ENCODE results near the gene DLG2. TPM values are rescaled to one million over a fixed set of nuclear protein-coding genes. Genes with fewer than 3 reads are reported as not detected.

DLG2 gene
- polyA plus RNA-seq, 1 experiment, result 0.68 TPM

GRCh38 chr11:85076535-85077330 lies 550.4 kb downstream of the DLG2 start:
- H3K27ac ChIP-seq (ENCODE audit: low read depth, low read length), result no peak overlapping the region
- no peaks in the 10 kb centered on the region for H3K27me3 ChIP-seq (ENCODE audit: control insufficient read depth, insufficient read depth, low read length)
- H3K9me3 ChIP-seq (ENCODE audit: control insufficient read depth, insufficient read depth, low read length), result no peaks in the 10 kb centered on the region
- POLR2A ChIA-PET, result no interaction called here
- no peak for DNase-seq (ENCODE audit: low read depth, low spot score)
- no peak for TF ChIP-seq CTCF (IDR thresholded peaks at IDR 0.05; ENCODE audit: low read depth, low read length)
- CTCF ChIA-PET, result interaction anchor here (1.2 kb wide), 1 partner anchor 12 kb away, joined by 4 read pairs; no protein-coding TSS in a partner anchor
- no peak overlapping the region for H3K4me3 ChIP-seq (ENCODE audit: low read depth, low read length)

DNA sequence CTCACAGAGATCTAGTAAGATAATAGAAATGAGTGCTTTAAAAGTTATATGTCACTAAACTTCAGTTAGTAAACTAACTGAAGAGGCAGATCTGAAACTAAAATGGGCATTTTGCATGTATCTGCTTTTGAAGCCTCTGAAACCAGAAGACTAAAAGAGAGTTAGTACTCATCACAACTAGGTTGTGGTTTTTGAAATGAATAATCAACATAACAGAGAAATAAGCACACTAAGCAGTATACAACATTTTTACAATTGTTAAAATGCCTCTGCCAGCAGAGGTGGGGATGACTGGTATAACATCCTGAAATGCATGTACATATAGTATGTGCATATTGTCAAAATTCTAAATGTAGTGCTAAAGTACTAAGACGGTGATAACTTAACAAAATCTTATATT lies 564.5 kb downstream of the DLG2 start:
- CTCF ChIA-PET, result no interaction called here
- Histone ChIP-seq H3K9me3 (ENCODE audit: control insufficient read depth, insufficient read depth, low read length) (no peaks in the 10 kb centered on the region), H3K27me3 (ENCODE audit: control insufficient read depth, insufficient read depth, low read length) (no peaks in the 10 kb centered on the region), H3K27ac (ENCODE audit: low read depth, low read length) (no peak overlapping the region), H3K4me3 (ENCODE audit: low read depth, low read length) (no peak overlapping the region)
- TF ChIP-seq CTCF (IDR thresholded peaks at IDR 0.05; ENCODE audit: low read depth, low read length), result no peak
- DNase-seq (ENCODE audit: low read depth, low spot score), result no peak
- POLR2A ChIA-PET, result no interaction called here

GRCh38 chr11:85052636-85053035 lies 574.5 kb downstream of the DLG2 start:
- H3K27ac ChIP-seq (ENCODE audit: low read depth, low read length), result no peak overlapping the region
- TF ChIP-seq CTCF (IDR thresholded peaks at IDR 0.05; ENCODE audit: low read depth, low read length), result no peak
- H3K27me3 ChIP-seq (ENCODE audit: control insufficient read depth, insufficient read depth, low read length), result no peaks in the 10 kb centered on the region
- no peaks in the 10 kb centered on the region for H3K9me3 ChIP-seq (ENCODE audit: control insufficient read depth, insufficient read depth, low read length)
- CTCF ChIA-PET, result no interaction called here
- no peak overlapping the region for H3K4me3 ChIP-seq (ENCODE audit: low read depth, low read length)
- POLR2A ChIA-PET, result no interaction called here
- DNase-seq (ENCODE audit: low read depth, low spot score), result no peak

DNA sequence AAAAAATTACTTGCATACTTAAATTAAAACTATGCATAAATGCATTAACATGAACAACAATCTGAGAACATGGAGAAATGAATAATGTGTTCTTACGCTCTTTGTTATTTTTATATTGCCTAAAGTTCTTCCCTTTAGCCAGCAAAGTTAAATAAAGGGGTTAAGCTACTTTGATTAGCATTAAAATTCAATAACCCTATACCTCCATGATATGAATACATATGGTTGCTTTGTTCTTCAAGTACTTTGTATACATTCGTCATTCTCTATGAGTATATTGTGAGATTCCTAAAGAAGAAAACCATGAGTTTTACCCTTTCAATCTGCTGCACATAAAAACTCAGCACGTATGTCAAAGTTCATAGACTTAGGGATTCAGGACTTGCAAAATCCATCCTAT lies 578.3 kb downstream of the DLG2 start:
- ChIA-PET POLR2A (no interaction called here), CTCF (no interaction called here)
- Histone ChIP-seq H3K27me3 (ENCODE audit: control insufficient read depth, insufficient read depth, low read length) (no peaks in the 10 kb centered on the region), H3K27ac (ENCODE audit: low read depth, low read length) (no peak overlapping the region), H3K9me3 (ENCODE audit: control insufficient read depth, insufficient read depth, low read length) (no peaks in the 10 kb centered on the region), H3K4me3 (ENCODE audit: low read depth, low read length) (no peak overlapping the region)
- no peak for DNase-seq (ENCODE audit: low read depth, low spot score)
- no peak for TF ChIP-seq CTCF (IDR thresholded peaks at IDR 0.05; ENCODE audit: low read depth, low read length)

- ChIA-PET POLR2A (no interaction called here), CTCF (interaction anchor here (0.5 to 0.6 kb wide), 2 partner anchors 15 to 112 kb away, joined by 3 to 10 read pairs; no protein-coding TSS in a partner anchor)
- TF ChIP-seq CTCF (IDR thresholded peaks at IDR 0.05; ENCODE audit: low read depth, low read length), result no peak
- Histone ChIP-seq H3K9me3 (ENCODE audit: control insufficient read depth, insufficient read depth, low read length) (no peaks in the 10 kb centered on the region), H3K27me3 (ENCODE audit: control insufficient read depth, insufficient read depth, low read length) (no peaks in the 10 kb centered on the region), H3K27ac (ENCODE audit: low read depth, low read length) (no peak overlapping the region), H3K4me3 (ENCODE audit: low read depth, low read length) (no peak overlapping the region)
- no peak for DNase-seq (ENCODE audit: low read depth, low spot score)
Observed at GRCh38 chr11:85045716-85046115, 581.4 kb downstream of the DLG2 start.
